HEK293 (cell line): ENCODE results near the gene AMOTL2.

Experiments used
- CTCF ChIA-PET: fragments of 350-600 bp; formaldehyde crosslinking; extraction: SDS; loops from one replicate; lab custom pipeline; 2021; ENCODE audit warnings: antibody characterized with exemption; lab: Yijun Ruan, JAX
- POLR2A ChIA-PET: fragments of 300-600 bp; formaldehyde crosslinking; extraction: SDS; loops from one replicate; lab custom pipeline; 2020; ENCODE audit warnings: antibody characterized with exemption, inconsistent platforms; lab: Yijun Ruan, JAX
- H3K27ac ChIP-seq: fragments of 200-500 bp; sonication (Bioruptor generic); 2 replicates; pipeline ENCODE4 v1.5.1; 2014; ENCODE audit warnings: low read depth, low read length, control low read depth, inconsistent platforms; ENCODE audit errors: extremely low read depth
- H3K36me3 ChIP-seq, 2 experiments: fragments of 200-500 bp in 1 of 2; sonication (Bioruptor generic) in 1 of 2; 1 replicate in 1 of 2; 2 replicates in 1 of 2; pipeline ENCODE4 v1.5.1; 2014 to 2017; ENCODE audit warnings: inconsistent platforms in 2 of 2, low read length in 2 of 2; ENCODE audit not compliant: control insufficient read depth in 2 of 2, insufficient read depth in 1 of 2
- H3K4me1 ChIP-seq: fragments of 200-500 bp; sonication (Bioruptor generic); 2 replicates; pipeline ENCODE4 v1.5.1; 2014; ENCODE audit warnings: mild to moderate bottlenecking, low read length, inconsistent platforms; ENCODE audit not compliant: control insufficient read depth, insufficient read depth
- H3K4me3 ChIP-seq: 2 replicates; pipeline ENCODE4 v1.5.1; 2011; ENCODE audit warnings: low read depth, mild to moderate bottlenecking, control low read depth, low read length, moderate library complexity
- H3K9me3 ChIP-seq: fragments of 200-500 bp; sonication (Bioruptor generic); 2 replicates; pipeline ENCODE4 v1.5.1; 2014; ENCODE audit warnings: low read depth, low read length, inconsistent platforms; ENCODE audit not compliant: control insufficient read depth, insufficient read depth
- OVOL3 ChIP-seq: fragments of 450-650 bp; formaldehyde crosslinking; IDR thresholded peaks from 2 replicates; pipeline ENCODE4 v1.5.1; 2016; ENCODE audit warnings: missing biosample characterization, missing genetic modification characterization
- PRDM4 ChIP-seq: fragments of 450-650 bp; formaldehyde crosslinking; IDR thresholded peaks from 2 replicates; pipeline ENCODE4 v1.5.1; 2017; ENCODE audit warnings: missing biosample characterization, missing genetic modification characterization
- SETDB1 ChIP-seq: IDR thresholded peaks from one replicate; pipeline ENCODE4 v1.6.1; 2017; ENCODE audit warnings: mild to moderate bottlenecking, low read length, moderate library complexity, mixed read lengths; ENCODE audit not compliant: insufficient read length
- ZBTB21 ChIP-seq: fragments of 450-650 bp; formaldehyde crosslinking; IDR thresholded peaks from 2 replicates; pipeline ENCODE4 v1.5.1; 2017; ENCODE audit warnings: missing biosample characterization, missing genetic modification characterization
- ZFHX2 ChIP-seq: fragments of 450-650 bp; formaldehyde crosslinking; conservative IDR thresholded peaks from 2 replicates; pipeline ENCODE4 v1.5.1; 2016; ENCODE audit warnings: missing biosample characterization, missing genetic modification characterization
- ZIC2 ChIP-seq: fragments of 450-650 bp; formaldehyde crosslinking; IDR thresholded peaks from 2 replicates; pipeline ENCODE4 v1.5.1; 2016; ENCODE audit warnings: missing biosample characterization, missing genetic modification characterization
- ZNF140 ChIP-seq: fragments of 450-650 bp; formaldehyde crosslinking; IDR thresholded peaks from 2 replicates; pipeline ENCODE4 v1.5.1; 2016; ENCODE audit warnings: missing biosample characterization, missing genetic modification characterization
- ZNF169 ChIP-seq: fragments of 450-650 bp; formaldehyde crosslinking; IDR thresholded peaks from 2 replicates; pipeline ENCODE4 v1.5.1; 2016; ENCODE audit warnings: missing biosample characterization, missing genetic modification characterization
- ZNF175 ChIP-seq: fragments of 450-650 bp; formaldehyde crosslinking; IDR thresholded peaks from 2 replicates; pipeline ENCODE4 v1.5.1; 2016; ENCODE audit warnings: missing biosample characterization, missing genetic modification characterization
- ZNF19 ChIP-seq: fragments of 450-650 bp; formaldehyde crosslinking; IDR thresholded peaks from 2 replicates; pipeline ENCODE4; 2016; ENCODE audit warnings: missing biosample characterization, missing genetic modification characterization, low read depth
- ZNF311 ChIP-seq: fragments of 450-650 bp; formaldehyde crosslinking; IDR thresholded peaks from 2 replicates; pipeline ENCODE4 v1.5.1; 2017; ENCODE audit warnings: missing biosample characterization, missing genetic modification characterization, borderline replicate concordance
- ZNF394 ChIP-seq: fragments of 450-650 bp; formaldehyde crosslinking; IDR thresholded peaks from 2 replicates; pipeline ENCODE4 v1.5.1; 2016; ENCODE audit warnings: missing biosample characterization, missing genetic modification characterization, mild to moderate bottlenecking, moderate library complexity, borderline replicate concordance
- ZNF416 ChIP-seq: fragments of 450-650 bp; formaldehyde crosslinking; IDR thresholded peaks from 2 replicates; pipeline ENCODE4 v1.5.1; 2016; ENCODE audit warnings: missing biosample characterization, missing genetic modification characterization
- ZNF423 ChIP-seq: fragments of 450-650 bp; formaldehyde crosslinking; IDR thresholded peaks from 2 replicates; pipeline ENCODE4 v1.5.1; 2016; ENCODE audit warnings: missing biosample characterization, missing genetic modification characterization
- ZNF513 ChIP-seq: fragments of 450-650 bp; IDR thresholded peaks from 2 replicates; pipeline ENCODE4 v1.5.1; 2018; ENCODE audit warnings: missing biosample characterization, missing genetic modification characterization
- ZNF677 ChIP-seq: fragments of 450-650 bp; IDR thresholded peaks from 2 replicates; pipeline ENCODE4 v1.5.0; 2018; ENCODE audit warnings: missing biosample characterization, mild to moderate bottlenecking, missing genetic modification characterization, moderate library complexity
- ZNF747 ChIP-seq: fragments of 450-650 bp; formaldehyde crosslinking; IDR thresholded peaks from 2 replicates; pipeline ENCODE4 v1.5.1; 2016; ENCODE audit warnings: missing biosample characterization, missing genetic modification characterization
- ZNF837 ChIP-seq: fragments of 450-650 bp; formaldehyde crosslinking; IDR thresholded peaks from 2 replicates; pipeline ENCODE4 v1.5.1; 2016; ENCODE audit warnings: missing biosample characterization, missing genetic modification characterization
- TF ChIP-seq, protein P1 (sequence below): fragments of 450-650 bp; formaldehyde crosslinking; IDR thresholded peaks from 2 replicates; pipeline ENCODE4 v1.5.1; 2017; ENCODE audit warnings: missing biosample characterization, missing genetic modification characterization
- TF ChIP-seq, protein P2 (sequence below): fragments of 450-650 bp; formaldehyde crosslinking; IDR thresholded peaks from 2 replicates; pipeline ENCODE4 v1.5.1; 2016; ENCODE audit warnings: missing biosample characterization, missing genetic modification characterization

The AMOTL2 gene

GRCh38 chr3:134319931-134320330 lies 54.3 kb downstream of the AMOTL2 start (continued):
- TF ChIP-seq ZNF677 (tag by site-specific recombination): no peak

DNA sequence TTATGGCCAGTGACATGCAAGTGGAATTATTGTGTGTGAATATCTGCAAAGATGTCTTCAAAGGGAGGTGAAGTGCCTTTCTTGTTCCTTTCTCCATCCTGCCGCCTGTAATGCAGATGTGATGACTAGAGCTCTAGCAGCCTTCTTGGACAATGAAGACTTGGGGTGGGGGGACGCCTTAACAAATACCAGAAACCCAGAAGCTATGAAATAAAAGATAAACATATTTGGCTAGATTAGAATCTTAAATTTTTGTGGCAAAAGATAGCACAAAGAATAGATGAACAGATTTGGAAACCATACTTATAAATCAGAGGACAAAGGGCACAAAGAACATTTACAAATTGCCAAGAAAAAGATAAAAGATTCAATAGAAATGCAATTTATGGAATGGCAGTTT lies 56.1 kb downstream of the AMOTL2 start:
- Histone ChIP-seq H3K4me3 (no peak overlapping the region), H3K4me1 (no peaks in the 10 kb centered on the region), H3K27ac (no peak overlapping the region)
- CTCF ChIA-PET: interaction anchor here (0.6 to 1.6 kb wide), 2 partner anchors 60 to 157 kb away, joined by 3 to 4 read pairs; no protein-coding TSS in a partner anchor
- TF ChIP-seq ZNF19 (tag by site-specific recombination) (no peak), ZNF747 (tag by site-specific recombination) (no peak), ZNF837 (tag by site-specific recombination) (no peak), OVOL3 (tag by site-specific recombination) (no peak), ZNF140 (tag by site-specific recombination) (no peak), SETDB1 (no peak), ZNF513 (tag by site-specific recombination) (no peak)
- TF ChIP-seq, protein P1, sequence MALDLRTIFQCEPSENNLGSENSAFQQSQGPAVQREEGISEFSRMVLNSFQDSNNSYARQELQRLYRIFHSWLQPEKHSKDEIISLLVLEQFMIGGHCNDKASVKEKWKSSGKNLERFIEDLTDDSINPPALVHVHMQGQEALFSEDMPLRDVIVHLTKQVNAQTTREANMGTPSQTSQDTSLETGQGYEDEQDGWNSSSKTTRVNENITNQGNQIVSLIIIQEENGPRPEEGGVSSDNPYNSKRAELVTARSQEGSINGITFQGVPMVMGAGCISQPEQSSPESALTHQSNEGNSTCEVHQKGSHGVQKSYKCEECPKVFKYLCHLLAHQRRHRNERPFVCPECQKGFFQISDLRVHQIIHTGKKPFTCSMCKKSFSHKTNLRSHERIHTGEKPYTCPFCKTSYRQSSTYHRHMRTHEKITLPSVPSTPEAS (tag by site-specific recombination): no peak
- TF ChIP-seq, protein P2, sequence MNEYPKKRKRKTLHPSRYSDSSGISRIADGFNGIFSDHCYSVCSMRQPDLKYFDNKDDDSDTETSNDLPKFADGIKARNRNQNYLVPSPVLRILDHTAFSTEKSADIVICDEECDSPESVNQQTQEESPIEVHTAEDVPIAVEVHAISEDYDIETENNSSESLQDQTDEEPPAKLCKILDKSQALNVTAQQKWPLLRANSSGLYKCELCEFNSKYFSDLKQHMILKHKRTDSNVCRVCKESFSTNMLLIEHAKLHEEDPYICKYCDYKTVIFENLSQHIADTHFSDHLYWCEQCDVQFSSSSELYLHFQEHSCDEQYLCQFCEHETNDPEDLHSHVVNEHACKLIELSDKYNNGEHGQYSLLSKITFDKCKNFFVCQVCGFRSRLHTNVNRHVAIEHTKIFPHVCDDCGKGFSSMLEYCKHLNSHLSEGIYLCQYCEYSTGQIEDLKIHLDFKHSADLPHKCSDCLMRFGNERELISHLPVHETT: no peak
- TF ChIP-seq, all 188 proteins: peak for 0
- POLR2A ChIA-PET: no interaction called here
- Histone ChIP-seq H3K36me3 (no peaks in the 10 kb centered on the region), H3K9me3 (no peaks in the 10 kb centered on the region)

GRCh38 chr3:134317106-134317947 lies 56.9 kb downstream of the AMOTL2 start:
- no peak overlapping the region for H3K4me3 ChIP-seq
- ChIA-PET CTCF (interaction anchor here (0.6 to 1.6 kb wide), 3 partner anchors 61 to 158 kb away, joined by 3 to 4 read pairs (median 3); no protein-coding TSS in a partner anchor), POLR2A (interaction anchor here (1.2 kb wide), 1 partner anchor 41 kb away, joined by 3 read pairs; no protein-coding TSS in a partner anchor)
- no peak overlapping the region for H3K27ac ChIP-seq
- no peaks in the 10 kb centered on the region for H3K9me3 ChIP-seq
- TF ChIP-seq ZIC2 (tag by site-specific recombination) (no peak), ZBTB21 (no peak), ZNF175 (tag by site-specific recombination) (no peak), ZNF311 (tag by site-specific recombination) (no peak), ZFHX2 (tag by site-specific recombination) (no peak), ZNF423 (no peak), PRDM4 (tag by site-specific recombination) (no peak), ZNF416 (tag by site-specific recombination) (no peak), ZNF169 (tag by site-specific recombination) (no peak), ZNF394 (no peak)
- H3K36me3 ChIP-seq: no peaks in the 10 kb centered on the region
- no peaks in the 10 kb centered on the region for H3K4me1 ChIP-seq
